ENCODE measurements around the gene ASXL3. TPM values are rescaled to one million over a fixed set of nuclear protein-coding genes. Genes with fewer than 3 reads are reported as not detected.

Gene ASXL3
- total and polyA plus RNA-seq, 2 donors (not counting 1 experiment from before 2014, with no cell fraction given), result 0.02 TPM; not detected in 1

DNA sequence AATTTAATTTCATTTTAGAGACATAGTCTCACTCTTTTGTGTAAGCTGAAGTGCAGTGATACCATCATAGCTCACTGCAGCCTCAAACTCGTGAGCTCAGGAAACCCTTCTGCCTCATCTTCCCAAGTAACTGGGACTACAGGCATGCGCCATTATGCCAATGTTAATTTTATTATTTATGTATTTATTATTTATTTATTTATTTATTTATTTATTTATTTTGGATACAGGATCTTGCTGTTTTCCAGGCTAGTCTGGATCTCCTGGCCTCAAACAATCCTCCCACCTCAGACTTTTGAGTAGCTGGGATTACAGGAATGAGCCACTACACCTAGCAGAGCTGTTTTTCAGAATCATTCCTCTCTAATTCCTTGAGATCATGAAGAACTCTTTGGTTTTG lies 99.9 kb downstream of the ASXL3 start:
- TF ChIP-seq EZH2 (IDR thresholded peaks at IDR 0.05; ENCODE audit: borderline replicate concordance, insufficient read depth, low read depth, low read length, poor library complexity, severe bottlenecking), result no peak
- no peak for TF ChIP-seq CTCF (IDR thresholded peaks at IDR 0.05)
- CTCF ChIA-PET, result no interaction called here
- no peak overlapping the region for H3K27ac ChIP-seq (ENCODE audit: low read length in 2 of 2)

DNA sequence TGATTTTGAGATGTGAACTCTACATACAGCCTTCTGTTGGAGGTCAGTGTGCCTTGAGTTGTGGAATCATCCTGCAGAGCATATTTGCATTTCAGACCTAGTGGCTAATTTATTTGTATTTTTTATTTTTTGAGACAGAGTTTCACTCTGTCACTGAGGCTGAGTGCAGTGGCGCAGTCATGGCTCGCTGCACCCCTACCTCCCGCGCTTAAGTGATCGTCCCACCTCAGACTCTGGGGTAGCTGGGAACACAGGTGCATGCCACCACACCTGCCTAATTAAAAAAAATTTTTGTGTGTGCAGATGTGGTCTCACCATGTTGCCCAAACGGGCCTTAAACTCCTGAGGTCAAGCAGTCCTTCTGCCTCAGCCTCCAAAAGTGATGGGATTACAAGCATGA lies 104.4 kb downstream of the ASXL3 start:
- Histone ChIP-seq H3K4me3 (ENCODE audit: control extremely low read depth in 1 of 5, extremely low read depth in 1 of 5, insufficient read depth in 1 of 5, low read depth in 2 of 5, low read length in 4 of 5) (no peak overlapping the region), H2AFZ (ENCODE audit: insufficient read depth, low read depth, low read length, poor library complexity, severe bottlenecking) (no peak overlapping the region), H3K9ac (ENCODE audit: low read length) (no peak overlapping the region), H4K20me1 (ENCODE audit: control insufficient read depth, insufficient read depth, low read length, poor library complexity, severe bottlenecking) (no peaks in the 10 kb centered on the region), H3K27ac (ENCODE audit: low read length in 2 of 2) (no peak overlapping the region), H3K9me3 (ENCODE audit: control extremely low read depth in 1 of 3, control insufficient read depth in 2 of 3, insufficient read depth in 1 of 3, low read length in 2 of 3) (no peaks in the 10 kb centered on the region), H3K4me1 (ENCODE audit: control insufficient read depth in 2 of 2, insufficient read depth in 2 of 2, low read length in 2 of 2) (no peaks in the 10 kb centered on the region), H3K4me2 (replicated peaks; ENCODE audit: low read depth, low read length, poor library complexity, severe bottlenecking) (no peak overlapping the region), H3K27me3 (replicated peaks in 1 of 4; ENCODE audit: control extremely low read depth in 1 of 4, control insufficient read depth in 3 of 4, insufficient read depth in 4 of 4, low read length in 3 of 4) (no peaks in the 10 kb centered on the region), H3K79me2 (ENCODE audit: control insufficient read depth, insufficient read depth, low read length) (no peaks in the 10 kb centered on the region), H3K36me3 (replicated peaks in 1 of 2; ENCODE audit: control extremely low read depth in 1 of 2, control insufficient read depth in 1 of 2, extremely low read depth in 1 of 2, insufficient read depth in 2 of 2, low read length in 1 of 2) (no peaks in the 10 kb centered on the region)
- peaks cover 4% of the 10 kb centered on the region for H3K9me3 Mint-ChIP-seq (ENCODE audit: insufficient read depth)
- no peak overlapping the region for H3K27ac Mint-ChIP-seq
- POLR2A ChIA-PET, result no interaction called here
- ATAC-seq (ENCODE audit: low read depth), result no peak
- DNase-seq, result no peak
- CTCF ChIA-PET, result no interaction called here
- no peaks in the 10 kb centered on the region for H3K4me1 Mint-ChIP-seq
- WGBS (ENCODE audit: insufficient coverage), result 91% methylated on average over 6 of the region's 6 CpGs
- TF ChIP-seq EZH2 (IDR thresholded peaks at IDR 0.05; ENCODE audit: borderline replicate concordance, insufficient read depth, low read depth, low read length, poor library complexity, severe bottlenecking), result no peak
- TF ChIP-seq CTCF (IDR thresholded peaks at IDR 0.05), result no peak
- intact Hi-C loops (cut with micrococcal nuclease), result no loop called here
- no peaks in the 10 kb centered on the region for H3K27me3 Mint-ChIP-seq
- no peak overlapping the region for H3K4me3 Mint-ChIP-seq

More for the DNA sequence above, 99.9 kb downstream of the ASXL3 start:
- Mint-ChIP-seq H3K27ac (no peak overlapping the region), H3K4me3 (no peak overlapping the region), H3K9me3 (ENCODE audit: insufficient read depth) (no peaks in the 10 kb centered on the region), H3K4me1 (no peaks in the 10 kb centered on the region), H3K27me3 (no peaks in the 10 kb centered on the region)
- Histone ChIP-seq H3K79me2 (ENCODE audit: control insufficient read depth, insufficient read depth, low read length) (no peaks in the 10 kb centered on the region), H3K9ac (ENCODE audit: low read length) (no peak overlapping the region), H3K36me3 (replicated peaks in 1 of 2; ENCODE audit: control extremely low read depth in 1 of 2, control insufficient read depth in 1 of 2, extremely low read depth in 1 of 2, insufficient read depth in 2 of 2, low read length in 1 of 2) (no peaks in the 10 kb centered on the region), H4K20me1 (ENCODE audit: control insufficient read depth, insufficient read depth, low read length, poor library complexity, severe bottlenecking) (no peaks in the 10 kb centered on the region), H3K4me3 (ENCODE audit: control extremely low read depth in 1 of 5, extremely low read depth in 1 of 5, insufficient read depth in 1 of 5, low read depth in 2 of 5, low read length in 4 of 5) (no peak overlapping the region), H2AFZ (ENCODE audit: insufficient read depth, low read depth, low read length, poor library complexity, severe bottlenecking) (no peak overlapping the region), H3K9me3 (ENCODE audit: control extremely low read depth in 1 of 3, control insufficient read depth in 2 of 3, insufficient read depth in 1 of 3, low read length in 2 of 3) (no peaks in the 10 kb centered on the region), H3K4me2 (replicated peaks; ENCODE audit: low read depth, low read length, poor library complexity, severe bottlenecking) (no peak overlapping the region), H3K27me3 (replicated peaks in 1 of 4; ENCODE audit: control extremely low read depth in 1 of 4, control insufficient read depth in 3 of 4, insufficient read depth in 4 of 4, low read length in 3 of 4) (no peaks in the 10 kb centered on the region), H3K4me1 (ENCODE audit: control insufficient read depth in 2 of 2, insufficient read depth in 2 of 2, low read length in 2 of 2) (no peaks in the 10 kb centered on the region)
- no CpG with 5 or more reads among the region's 2 CpGs for WGBS (ENCODE audit: insufficient coverage)
- POLR2A ChIA-PET, result no interaction called here
- ATAC-seq (ENCODE audit: low read depth) (no peak), DNase-seq (no peak)
- intact Hi-C loops (cut with micrococcal nuclease), result no loop called here
